A673 (cell line): ENCODE data around the gene HMCN1. TPM values are rescaled to one million over a fixed set of nuclear protein-coding genes. Genes with fewer than 3 reads are reported as not detected.
"Not testable (repeated sequence)": the region's sequence is repeated elsewhere in the genome, so short reads cannot be mapped to it uniquely, and the experiment has no call there.

ENCODE experiments used
- BruUV-seq: library from RNA; stranded (reverse); fragments of 400-500 nt; replicated peaks from 2 replicates; lab custom pipeline; 2021; lab: Mats Ljungman, UMichigan
- CTCF ChIA-PET: fragments of 300-600 bp; sonication (Branson Sonifier 250); formaldehyde crosslinking; loops from one replicate; lab custom pipeline; 2022; ENCODE audit warnings: antibody characterized with exemption; lab: Charles Lee
- POLR2A ChIA-PET: fragments of 300-600 bp; sonication (Branson Sonifier 250); formaldehyde crosslinking; loops from one replicate; lab custom pipeline; 2022; ENCODE audit warnings: antibody characterized with exemption; ENCODE audit not compliant: low non-redundant PET; lab: Charles Lee
- DNase-seq: peaks from one replicate; pipeline ENCODE4 v3.0.0-alpha.2; 2015; ENCODE audit warnings: low spot score
- H3K27ac ChIP-seq: fragments of 200-600 bp; sonication (generic); 2 replicates; pipeline ENCODE4 v1.5.1; 2016; ENCODE audit warnings: mixed run types, low read depth, mild to moderate bottlenecking, mixed read lengths, antibody characterized with exemption, low read length; ENCODE audit not compliant: poor library complexity, severe bottlenecking
- H3K27me3 ChIP-seq: fragments of 200-600 bp; sonication (generic); replicated peaks from 2 replicates; pipeline ENCODE4 v1.6.1; 2017; ENCODE audit warnings: mixed run types, low read depth, mild to moderate bottlenecking, mixed read lengths, antibody characterized with exemption, low read length; ENCODE audit not compliant: insufficient read depth, poor library complexity
- H3K36me3 ChIP-seq: fragments of 200-600 bp; sonication (generic); 2 replicates; pipeline ENCODE4 v1.6.1; 2016; ENCODE audit warnings: mixed run types, mild to moderate bottlenecking, mixed read lengths, antibody characterized with exemption, low read length; ENCODE audit not compliant: insufficient read depth, poor library complexity, severe bottlenecking
- H3K4me1 ChIP-seq: fragments of 200-600 bp; sonication (generic); 2 replicates; pipeline ENCODE4 v1.6.1; 2017; ENCODE audit warnings: mixed run types, mild to moderate bottlenecking, mixed read lengths, antibody characterized with exemption, low read length; ENCODE audit not compliant: insufficient read depth, poor library complexity, severe bottlenecking
- H3K4me3 ChIP-seq: fragments of 200-600 bp; sonication (generic); 2 replicates; pipeline ENCODE4 v1.5.1; 2016; ENCODE audit warnings: low read depth, mixed run types, mild to moderate bottlenecking, mixed read lengths, low read length; ENCODE audit not compliant: poor library complexity, severe bottlenecking
- H3K9me3 ChIP-seq: fragments of 200-600 bp; sonication (generic); 2 replicates; pipeline ENCODE4 v1.6.1; 2016; ENCODE audit warnings: mixed run types, low read depth, mild to moderate bottlenecking, mixed read lengths, antibody characterized with exemption, low read length; ENCODE audit not compliant: poor library complexity, severe bottlenecking
- EZH2 ChIP-seq: fragments of 200-600 bp; sonication (generic); IDR thresholded peaks from 2 replicates; pipeline ENCODE4 v1.6.1; 2017; ENCODE audit warnings: borderline replicate concordance, low read depth, mild to moderate bottlenecking, mixed read lengths, antibody characterized with exemption, low read length; ENCODE audit not compliant: poor library complexity, severe bottlenecking
- intact Hi-C: fragments of 100-400 bp; cut with micrococcal nuclease; formaldehyde crosslinking; loops from one replicate; pipeline ENCODE4 v1.10.0; 2022; ENCODE audit not compliant: unreplicated experiment
- total RNA-seq: library from RNA; stranded (reverse); gene quantifications from 2 replicates; pipeline ENCODE4 v1.2.3, GENCODE V29; 2021
- TF ChIP-seq, protein P1 (sequence below): fragments of 300-800, 200-600 bp; sonication (generic); conservative IDR thresholded peaks from 2 replicates; pipeline ENCODE4 v1.5.1; 2017; ENCODE audit warnings: low read depth, mild to moderate bottlenecking, antibody characterized with exemption, low read length, moderate library complexity, mixed read lengths

Gene HMCN1
- total RNA-seq, 1 experiment from 2014 or later, result 134 TPM

DNA sequence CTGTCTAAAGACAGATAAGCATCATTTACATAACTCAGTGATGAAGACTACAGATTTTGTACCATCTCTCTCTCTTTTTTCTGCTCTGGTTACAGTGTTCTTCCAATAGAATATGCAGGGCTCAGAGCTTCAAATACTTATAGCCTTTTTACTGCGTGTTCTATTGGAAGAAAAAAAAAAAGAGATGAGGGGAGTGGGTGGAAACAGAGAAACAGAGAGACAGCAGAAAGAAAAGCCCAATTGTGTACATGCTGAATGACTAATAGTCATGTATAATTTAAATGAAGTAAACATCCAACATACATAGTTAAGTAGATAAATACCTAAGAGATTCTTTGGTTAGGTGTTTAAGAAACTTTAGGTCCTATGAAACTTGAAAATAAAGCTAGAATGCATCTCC lies 151.9 kb downstream of the HMCN1 start:
- peaks cover 14% of the 10 kb centered on the region for H3K36me3 ChIP-seq
- ChIA-PET POLR2A (no interaction called here), CTCF (no interaction called here)
- no peak overlapping the region for H3K4me3 ChIP-seq
- no peaks in the 10 kb centered on the region for H3K4me1 ChIP-seq
- TF ChIP-seq, protein P1, sequence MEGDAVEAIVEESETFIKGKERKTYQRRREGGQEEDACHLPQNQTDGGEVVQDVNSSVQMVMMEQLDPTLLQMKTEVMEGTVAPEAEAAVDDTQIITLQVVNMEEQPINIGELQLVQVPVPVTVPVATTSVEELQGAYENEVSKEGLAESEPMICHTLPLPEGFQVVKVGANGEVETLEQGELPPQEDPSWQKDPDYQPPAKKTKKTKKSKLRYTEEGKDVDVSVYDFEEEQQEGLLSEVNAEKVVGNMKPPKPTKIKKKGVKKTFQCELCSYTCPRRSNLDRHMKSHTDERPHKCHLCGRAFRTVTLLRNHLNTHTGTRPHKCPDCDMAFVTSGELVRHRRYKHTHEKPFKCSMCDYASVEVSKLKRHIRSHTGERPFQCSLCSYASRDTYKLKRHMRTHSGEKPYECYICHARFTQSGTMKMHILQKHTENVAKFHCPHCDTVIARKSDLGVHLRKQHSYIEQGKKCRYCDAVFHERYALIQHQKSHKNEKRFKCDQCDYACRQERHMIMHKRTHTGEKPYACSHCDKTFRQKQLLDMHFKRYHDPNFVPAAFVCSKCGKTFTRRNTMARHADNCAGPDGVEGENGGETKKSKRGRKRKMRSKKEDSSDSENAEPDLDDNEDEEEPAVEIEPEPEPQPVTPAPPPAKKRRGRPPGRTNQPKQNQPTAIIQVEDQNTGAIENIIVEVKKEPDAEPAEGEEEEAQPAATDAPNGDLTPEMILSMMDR, result no peak
- TF ChIP-seq EZH2, result no peak
- H3K27ac ChIP-seq, result no peak overlapping the region
- no peak for DNase-seq
- intact Hi-C loops, result no loop called here
- H3K9me3 ChIP-seq, result no peaks in the 10 kb centered on the region
- BruUV-seq, result no TSS peak
- no peaks in the 10 kb centered on the region for H3K27me3 ChIP-seq

DNA sequence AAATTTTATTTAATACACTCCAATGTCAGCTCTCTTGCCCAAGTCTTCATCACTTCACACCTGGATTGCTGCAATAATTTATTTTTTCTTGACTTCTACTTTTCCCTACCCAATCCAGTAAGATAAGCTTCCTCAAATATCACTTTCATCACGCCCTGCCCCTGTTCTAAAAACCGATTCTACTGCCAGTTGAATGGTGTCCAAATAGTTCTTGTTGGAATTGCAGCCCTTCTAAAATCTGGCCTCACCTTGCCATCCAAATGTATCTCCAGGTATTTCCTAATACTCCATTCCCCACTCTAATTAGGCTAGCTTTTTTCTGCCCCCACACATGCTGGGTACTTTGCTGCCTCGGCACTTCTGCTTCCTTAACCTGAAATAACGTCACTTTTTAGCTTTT lies 152.5 kb downstream of the HMCN1 start:
- TF ChIP-seq EZH2, result no peak
- TF ChIP-seq, protein P1, result no peak
- ChIA-PET POLR2A (no interaction called here), CTCF (no interaction called here)
- no peak overlapping the region for H3K27ac ChIP-seq
- BruUV-seq, result no TSS peak
- peaks cover 14% of the 10 kb centered on the region for H3K36me3 ChIP-seq
- no peaks in the 10 kb centered on the region for H3K27me3 ChIP-seq
- no peaks in the 10 kb centered on the region for H3K4me1 ChIP-seq
- intact Hi-C loops, result no loop called here
- no peak for DNase-seq
- H3K9me3 ChIP-seq, result no peaks in the 10 kb centered on the region
- H3K4me3 ChIP-seq, result no peak overlapping the region

DNA sequence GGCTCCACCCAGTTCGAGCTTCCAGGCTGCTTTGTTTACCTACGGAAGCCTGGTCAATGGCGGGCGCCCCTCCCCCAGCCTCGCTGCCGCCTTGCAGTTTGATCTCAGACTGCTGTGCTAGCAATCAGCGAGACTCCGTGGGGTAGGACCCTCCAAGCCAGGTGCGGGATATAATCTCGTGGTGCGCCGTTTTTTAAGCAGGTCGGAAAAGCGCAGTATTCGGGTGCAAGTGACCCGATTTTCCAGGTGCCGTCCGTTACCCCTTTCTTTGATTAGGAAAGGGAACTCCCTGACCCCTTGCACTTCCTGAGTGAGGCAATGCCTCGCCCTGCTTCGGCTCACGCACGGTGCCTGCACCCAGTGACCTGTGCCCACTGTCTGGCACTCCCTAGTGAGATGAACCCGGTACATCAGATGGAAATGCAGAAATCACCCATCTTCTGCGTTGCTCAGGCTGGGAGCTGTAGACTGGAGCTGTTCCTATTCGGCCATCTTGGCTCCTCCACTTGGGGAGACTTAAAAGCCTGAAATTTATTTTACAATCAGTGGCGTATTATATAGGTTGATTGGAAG lies 158.7 kb downstream of the HMCN1 start:
- H3K4me3 ChIP-seq, POLR2A ChIA-PET, BruUV-seq, intact Hi-C loops, H3K9me3 ChIP-seq, H3K27ac ChIP-seq, DNase-seq, H3K27me3 ChIP-seq, CTCF ChIA-PET, H3K4me1 ChIP-seq: not testable (repeated sequence)
- peaks cover 17% of the 10 kb centered on the region for H3K36me3 ChIP-seq

DNA sequence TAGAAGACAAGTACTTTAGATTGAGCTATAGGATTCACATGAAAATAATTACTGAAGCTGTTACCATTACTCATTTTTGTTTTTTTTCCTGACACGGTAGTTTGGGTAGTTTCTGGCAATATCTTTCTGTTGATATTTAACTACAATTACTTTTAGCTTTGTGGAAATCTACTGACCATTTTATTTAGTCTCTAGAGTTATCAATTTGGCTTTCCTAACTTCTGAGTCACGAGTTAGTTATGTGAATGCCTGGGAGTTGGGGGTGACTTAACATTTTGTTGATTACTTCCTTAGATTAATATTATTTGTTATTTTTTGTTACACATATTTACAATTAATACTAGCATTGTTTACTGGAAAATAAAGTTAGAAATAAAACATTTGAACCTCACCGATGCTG lies 160.6 kb downstream of the HMCN1 start:
- peaks cover 17% of the 10 kb centered on the region for H3K36me3 ChIP-seq
- H3K27ac ChIP-seq, result no peak overlapping the region
- POLR2A ChIA-PET, result no interaction called here
- no peak for DNase-seq
- CTCF ChIA-PET, result no interaction called here
- H3K9me3 ChIP-seq, result peaks cover 7% of the 10 kb centered on the region
- TF ChIP-seq EZH2, result no peak
- TF ChIP-seq, protein P1, result no peak
- BruUV-seq, result no TSS peak
- no peak overlapping the region for H3K4me3 ChIP-seq
- no peaks in the 10 kb centered on the region for H3K27me3 ChIP-seq
- H3K4me1 ChIP-seq, result peaks cover 11% of the 10 kb centered on the region
- intact Hi-C loops, result no loop called here
